Inflammatory macrophage (primary cell): ENCODE results near the gene ZNRF1.
"Not testable (repeated sequence)": the region's sequence is repeated elsewhere in the genome, so short reads cannot be mapped to it uniquely, and the experiment has no call there.

Experiments
- DNase-seq, 2 donors: peaks; one replicate each; pipeline ENCODE4 v3.0.0-alpha.2; 2020 to 2022

The ZNRF1 gene

DNA sequence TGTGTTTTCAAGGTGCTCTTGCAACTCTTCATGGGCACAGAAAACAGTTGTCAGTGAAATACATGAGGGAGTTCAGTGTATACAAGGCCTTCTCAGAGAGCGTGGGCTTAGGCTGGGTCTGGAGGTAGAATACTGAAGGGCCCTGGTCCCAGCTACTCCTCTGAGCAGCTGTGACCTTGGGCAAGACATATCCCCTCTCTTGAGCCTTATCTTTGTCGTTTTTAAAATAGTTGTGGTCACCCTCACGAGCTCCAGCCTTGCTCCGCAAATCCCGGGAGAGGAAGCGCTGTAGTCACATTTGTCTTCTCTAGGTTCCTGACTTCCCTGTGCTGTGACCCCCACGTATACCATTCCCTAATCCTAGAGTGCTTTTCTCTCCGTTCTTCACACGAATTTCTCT is 3.6 kb downstream of the ZNRF1 start:
- peak in 1 of 2 donors; percentile 15 for DNase-seq

DNA sequence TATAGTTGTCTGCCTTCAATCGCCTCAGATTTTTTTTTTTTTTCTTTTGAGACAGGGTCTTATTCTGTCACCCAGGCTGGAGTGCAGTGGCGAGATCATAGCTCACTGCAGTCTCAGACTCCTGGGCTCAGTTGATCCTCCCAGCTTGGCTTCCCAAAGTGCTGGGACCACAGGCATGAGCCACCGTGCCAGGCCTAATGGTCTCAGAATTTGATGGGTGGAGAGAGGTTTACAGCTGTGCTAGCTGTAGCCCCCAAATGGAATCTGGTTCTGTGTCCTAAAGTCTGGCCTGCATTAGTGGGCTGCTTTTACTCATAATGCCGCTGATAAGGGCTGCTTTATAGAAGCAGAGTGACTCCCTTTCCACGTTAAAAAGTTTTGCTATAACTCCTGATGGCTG is 5.1 kb downstream of the ZNRF1 start:
- no peak for DNase-seq

DNA sequence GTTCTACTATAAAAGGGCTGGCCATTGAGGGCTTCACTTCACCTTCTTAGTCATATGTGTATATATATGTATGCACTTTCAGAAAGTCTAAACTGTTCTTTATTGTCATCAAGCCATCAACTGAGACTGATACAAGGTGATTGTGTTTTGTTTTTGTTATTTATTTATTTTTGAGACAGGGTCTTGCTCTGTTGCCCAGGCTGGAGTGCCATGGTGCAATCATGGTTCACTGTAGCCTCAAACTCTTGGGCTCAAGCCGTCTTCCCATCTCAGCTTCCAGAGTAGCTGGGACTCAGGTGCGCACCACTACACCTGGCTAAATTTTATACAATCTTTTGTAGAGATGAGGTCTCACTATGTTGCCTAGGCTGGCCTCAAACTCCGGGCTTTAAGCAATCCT is 5.6 kb downstream of the ZNRF1 start:
- no peak for DNase-seq

DNA sequence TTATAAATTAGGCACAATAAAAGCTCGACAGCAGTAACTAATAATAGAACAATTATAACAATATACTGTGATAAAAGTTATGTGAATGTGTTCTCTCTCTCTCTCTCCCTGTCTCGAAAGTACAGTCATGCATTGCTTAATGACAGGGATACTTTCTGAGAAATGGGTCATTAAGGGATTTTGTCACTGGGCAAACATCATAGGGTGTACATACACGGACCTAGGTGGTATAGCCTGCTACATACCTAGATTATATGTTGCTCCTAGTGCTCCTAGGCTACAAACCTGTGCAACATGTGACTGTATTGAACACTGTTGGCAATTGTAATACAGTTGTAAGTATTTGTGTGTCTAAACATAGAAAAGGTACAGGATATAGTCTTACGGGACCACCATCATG is 6.9 kb downstream of the ZNRF1 start:
- no peak for DNase-seq

DNA sequence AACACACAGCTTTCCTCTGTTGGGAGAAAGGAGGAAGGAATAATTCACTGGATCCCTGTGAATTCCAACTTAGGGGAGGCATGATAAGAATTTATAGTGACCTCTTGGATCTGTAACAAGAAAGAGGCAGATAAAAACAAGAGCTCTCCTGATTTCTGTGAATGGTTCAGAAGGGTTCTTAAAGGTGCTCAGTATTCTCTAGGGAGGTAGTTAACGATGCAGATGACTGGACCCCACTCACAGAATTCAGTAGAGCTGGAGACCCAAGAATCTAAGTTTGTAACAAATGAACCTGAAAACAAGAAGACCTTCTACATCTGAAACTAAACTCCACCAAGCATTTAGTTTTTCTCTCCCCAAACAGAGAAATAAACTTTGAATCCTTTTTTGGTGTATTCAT is 8.6 kb downstream of the ZNRF1 start:
- no peak for DNase-seq

DNA sequence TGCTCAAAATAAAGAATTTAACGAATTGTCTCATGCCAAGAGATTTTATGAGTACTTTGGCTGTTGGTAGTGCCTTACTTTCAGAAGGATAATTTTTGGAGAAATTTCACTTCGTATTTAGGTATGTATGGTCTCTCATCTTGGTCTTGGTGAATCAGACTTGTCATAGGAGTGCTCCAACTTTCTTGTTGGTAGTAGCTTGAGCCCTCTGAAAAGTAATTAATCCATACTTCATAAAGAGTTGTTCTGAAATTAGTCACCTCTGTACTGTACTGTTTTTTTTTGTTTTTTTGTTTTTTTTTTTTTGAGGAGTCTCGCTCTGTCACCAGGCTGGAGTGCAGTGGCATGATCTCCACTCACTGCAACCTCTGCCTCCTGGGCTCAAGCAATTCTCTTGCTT is 11.6 kb downstream of the ZNRF1 start:
- no peak for DNase-seq

DNA sequence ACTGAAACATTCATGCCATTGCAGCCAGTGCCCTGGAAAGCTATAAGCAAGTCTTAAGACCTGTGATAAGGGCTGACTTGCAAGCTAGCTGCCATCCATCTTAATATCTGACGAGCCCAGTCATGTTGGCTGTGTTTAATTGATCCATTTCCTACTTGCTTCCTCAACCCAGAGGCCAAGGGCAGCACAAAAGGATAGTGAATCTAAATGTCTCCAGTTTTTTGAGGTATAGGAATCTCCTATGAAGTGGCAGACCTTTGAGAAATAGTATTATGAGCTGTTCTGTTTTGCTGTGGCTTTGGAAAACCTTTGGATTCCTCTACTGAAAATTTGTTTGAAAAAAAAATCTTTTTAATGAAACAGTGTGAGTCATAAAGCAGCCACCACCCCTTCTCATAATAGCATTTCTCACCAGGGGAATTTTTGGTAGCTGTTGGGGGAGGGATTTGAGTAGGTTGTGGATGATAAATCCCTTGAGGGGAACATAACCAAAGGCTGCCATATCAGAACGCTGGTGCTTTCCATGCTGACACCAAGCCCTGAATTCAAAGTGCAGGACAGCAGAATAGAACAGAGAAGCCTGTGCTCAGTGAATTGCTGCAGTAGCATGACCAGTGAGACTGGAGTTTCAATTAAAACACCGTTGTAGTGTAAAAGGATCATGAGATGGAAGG is 12.9 kb downstream of the ZNRF1 start:
- DNase-seq: peak; percentile 27 to 70

DNA sequence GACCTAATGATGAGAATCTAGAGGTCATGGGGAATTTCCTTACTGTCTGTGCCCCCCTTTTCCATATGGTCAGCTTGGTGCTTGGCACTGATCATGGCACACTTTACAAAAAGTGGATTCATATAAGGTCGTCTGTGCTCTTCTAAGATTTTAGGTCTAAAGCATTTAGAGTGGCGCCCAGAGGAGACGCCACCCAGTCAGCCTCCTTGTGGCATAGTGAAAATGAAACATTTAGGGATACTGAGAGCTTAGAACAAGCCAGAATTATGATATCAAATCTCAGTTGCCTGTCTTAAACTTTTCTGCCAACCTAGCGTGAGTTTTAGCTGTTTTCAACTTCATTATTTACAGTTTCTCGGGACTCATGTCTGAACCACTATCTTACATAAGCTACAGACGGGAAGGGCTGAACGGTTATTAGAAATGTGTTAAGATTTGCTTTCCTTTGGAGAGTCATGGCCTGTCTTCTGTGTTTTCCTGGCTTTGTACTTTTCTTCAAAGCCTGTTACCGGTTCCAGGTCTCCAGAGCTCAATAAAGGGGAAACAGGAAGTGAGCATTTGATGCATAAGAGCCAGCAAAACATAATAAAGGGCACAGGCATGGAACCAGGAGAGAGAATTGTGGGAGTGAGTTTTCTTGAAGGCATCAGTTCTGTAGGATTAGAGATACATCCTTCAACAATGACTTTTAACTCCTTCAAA is 13.7 kb downstream of the ZNRF1 start:
- no peak for DNase-seq

DNA sequence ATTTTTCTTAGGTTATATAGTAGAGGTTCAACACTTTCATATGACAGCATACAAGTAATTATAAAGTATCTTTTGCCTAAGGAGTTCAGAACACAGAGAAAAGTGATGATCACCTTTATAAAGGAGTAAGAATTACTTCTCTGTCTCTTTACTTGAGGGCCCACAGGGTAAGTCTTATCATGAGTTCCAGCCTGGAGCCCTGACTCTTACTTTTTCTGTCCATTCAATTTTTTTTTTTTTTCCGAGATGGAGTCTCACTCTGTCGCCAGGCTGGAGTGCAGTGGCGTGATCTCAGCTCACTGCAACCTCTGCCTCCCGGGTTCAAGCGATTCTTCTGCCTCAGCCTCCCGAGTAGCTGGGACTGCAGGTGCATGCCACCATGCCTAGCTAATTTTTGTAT is 14.3 kb downstream of the ZNRF1 start:
- not testable (repeated sequence) for DNase-seq

DNA sequence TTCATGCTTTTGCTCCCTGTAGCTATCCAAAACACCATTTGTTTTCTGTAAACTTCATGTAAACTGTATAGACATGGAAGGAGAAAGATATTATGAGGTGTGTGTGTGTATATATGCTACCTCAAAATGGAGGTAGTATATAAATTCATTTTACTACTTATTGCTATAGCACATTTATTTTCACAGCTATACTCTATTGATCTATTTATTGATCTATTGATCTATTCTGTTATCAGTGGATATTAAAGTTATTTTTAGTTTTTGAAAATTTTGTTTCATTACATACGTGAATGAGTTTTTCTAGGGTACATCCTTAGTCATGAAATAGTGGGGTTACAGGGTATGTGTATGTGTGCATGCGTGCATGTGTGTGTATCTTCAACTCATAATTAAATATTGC is 15.5 kb downstream of the ZNRF1 start:
- DNase-seq: no peak

DNA sequence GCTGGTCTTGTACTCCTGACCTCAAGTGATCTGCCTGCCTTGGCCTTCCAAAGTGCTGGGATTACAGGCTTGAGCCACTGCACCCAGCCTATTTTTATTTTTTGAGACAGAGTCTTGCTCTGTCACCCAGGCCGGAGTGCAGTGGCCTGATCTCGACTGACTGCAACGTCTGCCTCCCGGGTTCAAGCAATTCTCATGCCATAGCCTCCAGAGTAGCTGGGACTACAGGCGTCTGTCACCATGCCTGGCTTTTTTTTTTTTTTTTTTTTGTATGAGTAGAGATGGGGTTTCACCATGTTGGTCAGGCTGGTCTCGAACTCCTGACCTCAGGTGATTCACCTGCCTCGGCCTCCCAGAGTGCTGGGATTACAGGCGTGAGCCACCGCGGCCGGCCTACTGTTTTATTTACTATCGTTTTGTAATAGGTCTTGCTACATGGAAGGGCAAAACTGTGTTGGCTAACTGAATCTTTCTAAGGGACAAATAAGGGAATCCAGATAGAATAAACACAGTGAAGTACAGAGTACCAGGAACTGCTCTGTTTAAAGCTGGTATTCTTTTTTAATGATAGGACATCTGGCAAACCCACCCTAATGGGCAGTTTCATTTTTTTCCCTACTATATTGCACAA is 17.7 kb downstream of the ZNRF1 start:
- not testable (repeated sequence) for DNase-seq

DNA sequence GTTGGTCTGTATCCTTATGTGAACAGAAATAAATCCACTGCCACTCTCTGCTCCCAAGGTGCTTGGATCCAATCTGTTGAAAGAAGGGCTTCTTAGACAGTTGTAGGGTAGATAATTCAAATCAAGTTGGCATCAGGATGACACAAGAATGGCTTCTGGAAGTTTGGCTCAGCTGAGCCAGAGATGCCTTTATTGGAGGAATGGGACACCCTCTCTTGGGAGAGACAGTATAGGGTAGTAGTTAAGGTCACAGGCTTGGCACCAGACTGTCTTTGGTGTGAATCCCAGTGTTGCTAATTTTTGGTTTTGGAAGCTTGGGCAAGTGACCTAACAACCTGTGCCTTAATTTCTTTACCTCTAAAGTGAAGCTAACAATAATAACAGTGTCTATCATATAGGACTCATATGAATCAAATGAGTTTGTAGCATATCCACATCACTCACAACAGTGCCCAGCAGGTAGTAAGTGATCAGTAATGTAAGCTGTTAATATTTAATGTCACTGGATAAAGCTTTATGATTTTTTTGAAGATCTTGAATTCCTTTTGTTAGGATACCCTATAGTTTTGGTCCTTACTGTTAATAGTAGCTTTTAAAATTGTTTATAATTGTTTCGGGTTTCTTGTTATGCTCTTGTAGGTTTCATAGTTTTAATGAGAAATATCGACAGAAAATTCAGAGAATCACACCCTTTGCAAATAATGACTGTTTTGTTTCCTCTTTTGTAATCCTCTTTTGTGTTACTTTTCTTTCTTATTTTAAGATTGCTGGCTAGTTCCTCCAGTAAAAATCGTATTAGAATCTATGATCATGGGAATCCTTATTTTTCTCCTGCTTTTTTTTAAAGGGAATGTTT is 19.1 kb downstream of the ZNRF1 start:
- DNase-seq: no peak

DNA sequence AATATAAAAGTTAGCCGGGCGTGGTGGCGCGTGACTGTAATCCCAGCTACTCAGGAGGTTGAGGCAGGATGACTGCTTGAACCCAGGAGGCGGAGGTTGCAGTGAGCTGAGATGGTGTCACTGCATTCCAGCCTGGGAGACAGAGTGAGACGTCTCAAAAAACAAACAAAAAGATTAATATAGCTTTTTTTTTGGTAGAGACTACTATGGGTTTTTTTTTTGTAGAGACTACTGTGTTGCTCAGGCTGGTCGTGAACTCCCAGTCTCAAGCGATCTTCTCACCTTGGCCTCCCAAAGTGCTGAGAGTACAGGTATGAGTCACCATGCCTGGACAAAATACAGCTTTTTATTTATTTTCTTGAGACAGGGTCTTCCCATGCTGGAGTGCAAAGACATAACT is 20.2 kb downstream of the ZNRF1 start:
- DNase-seq: no peak

DNA sequence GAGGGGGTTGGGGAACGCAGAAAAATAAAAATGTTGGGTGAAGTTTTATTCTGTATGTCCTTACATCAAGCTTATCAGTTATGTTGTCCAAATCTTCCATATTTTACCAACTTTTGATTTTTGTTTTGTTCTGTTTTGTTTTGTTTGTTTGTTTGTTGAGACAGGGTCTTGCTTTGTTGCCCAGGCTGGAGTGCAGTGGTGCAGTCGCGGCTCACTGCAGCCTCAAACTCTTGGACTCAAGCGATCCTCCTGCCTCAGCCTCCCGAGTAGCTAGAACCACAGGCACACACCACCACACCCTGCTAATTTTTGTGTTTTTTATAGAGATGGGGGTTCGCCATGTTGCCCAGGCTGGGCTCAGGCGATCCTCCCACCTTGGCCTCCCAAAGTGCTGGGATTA is 20.8 kb downstream of the ZNRF1 start:
- no peak for DNase-seq

DNA sequence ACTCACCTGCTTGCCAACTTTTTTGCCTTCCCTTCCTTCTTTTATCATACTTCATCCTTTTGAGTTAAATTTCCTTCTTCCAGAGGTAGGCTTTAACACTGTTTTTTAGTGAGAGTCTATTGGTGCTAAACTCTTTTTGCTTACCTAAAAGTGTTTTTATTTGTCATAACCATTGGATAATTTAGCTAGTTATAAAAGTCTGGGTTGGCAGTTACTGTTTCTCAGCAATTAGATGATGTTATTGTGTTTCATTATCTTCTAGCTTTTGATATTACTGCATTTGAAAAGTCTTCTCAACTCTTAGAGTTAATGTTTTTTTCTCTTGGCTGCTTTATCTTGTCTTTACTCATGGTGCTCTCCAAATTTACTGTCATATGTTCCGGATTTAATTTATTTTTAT is 22.6 kb downstream of the ZNRF1 start:
- DNase-seq: no peak

DNA sequence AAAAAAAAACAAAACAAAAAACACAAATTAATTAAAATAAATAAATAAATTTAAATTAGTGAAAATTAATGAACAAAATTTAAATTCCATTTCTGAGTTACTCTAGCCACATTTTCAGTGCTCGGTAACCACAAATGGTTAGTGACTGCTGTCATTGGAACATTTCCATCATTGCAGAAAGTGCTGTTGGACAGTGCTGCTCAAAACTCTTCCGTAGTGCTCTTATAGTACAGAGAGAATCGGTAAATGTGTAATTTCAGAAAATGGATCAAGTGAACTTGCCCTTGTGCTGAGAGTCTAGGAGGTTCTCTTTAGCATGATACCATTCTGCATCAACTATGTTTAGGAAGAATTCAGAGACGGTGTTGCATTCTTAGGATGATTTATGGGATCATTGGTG is 23.7 kb downstream of the ZNRF1 start:
- DNase-seq: no peak

DNA sequence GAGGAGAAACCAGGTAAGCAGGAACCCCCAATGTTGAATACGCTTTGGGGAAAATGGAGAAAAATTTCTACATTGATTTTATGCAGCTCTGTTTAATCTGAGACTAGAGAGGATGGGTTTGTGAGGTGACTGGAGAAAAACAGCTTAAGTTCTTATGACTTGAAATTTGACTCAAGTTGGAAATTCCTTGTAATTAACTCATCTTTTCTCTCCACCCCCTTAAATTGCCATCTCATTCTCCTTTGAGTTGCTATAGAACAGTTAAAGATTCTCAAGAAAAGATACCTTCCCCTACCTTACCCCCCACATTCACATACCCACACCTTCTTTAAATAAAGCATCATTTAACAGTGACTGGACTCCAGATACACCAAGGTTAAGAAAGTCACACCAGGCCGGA is 24.2 kb downstream of the ZNRF1 start:
- DNase-seq: no peak

DNA sequence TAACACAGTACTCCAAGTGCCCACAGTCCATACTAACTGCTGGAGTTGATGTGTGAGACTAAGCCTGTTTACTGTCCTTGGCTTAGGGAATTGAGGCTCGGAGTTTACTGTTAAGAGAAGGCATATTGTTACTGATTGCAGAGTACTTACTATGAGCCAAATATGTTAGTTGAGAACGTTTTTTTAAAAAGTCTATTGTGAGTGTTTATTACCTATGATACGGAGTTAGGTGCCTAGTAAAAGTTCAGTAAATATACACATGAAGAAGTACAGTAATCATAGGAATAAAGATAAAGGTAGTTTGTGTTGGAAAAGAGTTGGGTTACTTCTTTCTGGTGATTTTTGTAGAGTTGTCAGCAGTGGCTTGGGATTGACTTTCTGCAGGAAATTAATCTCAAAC is 25.4 kb downstream of the ZNRF1 start:
- DNase-seq: no peak

DNA sequence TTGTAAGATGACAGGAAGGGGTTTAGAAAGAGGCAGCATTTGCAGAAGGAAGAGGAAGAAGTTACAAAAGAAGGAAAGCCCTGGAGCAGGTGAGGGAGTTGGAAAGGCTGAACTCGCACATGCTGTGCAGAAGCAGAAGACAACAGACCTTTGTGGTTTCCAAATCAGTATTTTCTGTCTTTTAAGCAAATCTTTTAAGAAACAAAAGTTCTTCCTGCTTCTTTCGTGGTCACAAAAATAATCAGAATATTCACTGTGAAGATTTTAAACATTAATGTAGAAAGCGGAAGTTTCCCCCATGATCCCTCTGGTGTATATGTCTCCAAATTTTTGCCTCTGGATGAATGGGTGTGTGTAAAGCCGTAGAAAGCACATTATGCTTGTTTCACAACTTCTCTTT is 25.8 kb downstream of the ZNRF1 start:
- DNase-seq: peak; percentile 37 to 80

DNA sequence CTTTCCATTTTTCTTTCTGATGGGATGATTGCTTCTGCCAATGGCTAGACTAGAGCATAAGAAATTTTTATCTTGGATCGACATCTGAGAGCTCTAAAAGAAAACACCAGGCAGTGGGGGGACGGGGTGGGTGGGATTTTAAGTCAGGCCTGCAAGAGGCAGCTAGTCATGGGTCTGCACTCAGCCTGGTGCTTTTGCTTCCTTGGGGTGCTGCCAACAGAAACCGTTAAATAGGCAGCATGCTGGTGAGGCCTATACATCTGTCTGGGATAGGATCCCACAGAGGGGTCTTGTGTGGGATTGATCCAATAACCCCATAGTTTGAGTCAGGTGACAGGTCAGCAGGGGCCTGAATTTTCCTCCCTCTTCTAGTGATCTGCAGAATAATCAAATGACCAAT is 26.9 kb downstream of the ZNRF1 start:
- no peak for DNase-seq

DNA sequence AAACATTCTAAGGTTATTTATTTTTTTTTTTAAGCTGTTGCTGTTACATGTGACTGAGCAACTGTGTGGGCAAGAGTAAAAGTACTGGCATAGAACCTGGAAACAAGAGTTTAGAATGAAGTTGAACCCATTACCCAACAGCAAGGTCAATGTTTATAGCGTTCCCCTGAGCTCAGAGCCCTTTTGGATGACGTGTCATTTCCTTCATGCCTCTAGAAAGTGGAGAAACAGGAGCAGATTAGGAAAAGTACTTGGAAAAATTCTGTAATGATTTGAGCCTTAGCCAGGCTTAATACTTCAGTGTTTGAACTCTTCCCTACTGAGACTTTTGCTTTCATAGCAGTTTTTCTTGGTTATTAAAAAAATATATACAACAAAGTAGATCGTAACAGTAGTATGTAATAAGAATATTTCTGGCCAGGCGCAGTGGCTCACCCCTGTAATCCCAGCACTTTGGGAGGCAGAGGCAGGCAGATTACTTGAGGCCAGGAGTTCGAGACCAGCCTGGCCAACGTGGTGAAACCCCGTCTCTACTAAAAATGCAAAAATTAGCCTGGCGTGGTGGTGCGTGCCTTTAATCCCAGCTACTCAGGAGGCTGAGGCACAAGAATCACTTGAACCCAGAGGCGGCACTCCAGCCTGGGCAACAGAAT is 27.5 kb downstream of the ZNRF1 start:
- DNase-seq: not testable (repeated sequence)

DNA sequence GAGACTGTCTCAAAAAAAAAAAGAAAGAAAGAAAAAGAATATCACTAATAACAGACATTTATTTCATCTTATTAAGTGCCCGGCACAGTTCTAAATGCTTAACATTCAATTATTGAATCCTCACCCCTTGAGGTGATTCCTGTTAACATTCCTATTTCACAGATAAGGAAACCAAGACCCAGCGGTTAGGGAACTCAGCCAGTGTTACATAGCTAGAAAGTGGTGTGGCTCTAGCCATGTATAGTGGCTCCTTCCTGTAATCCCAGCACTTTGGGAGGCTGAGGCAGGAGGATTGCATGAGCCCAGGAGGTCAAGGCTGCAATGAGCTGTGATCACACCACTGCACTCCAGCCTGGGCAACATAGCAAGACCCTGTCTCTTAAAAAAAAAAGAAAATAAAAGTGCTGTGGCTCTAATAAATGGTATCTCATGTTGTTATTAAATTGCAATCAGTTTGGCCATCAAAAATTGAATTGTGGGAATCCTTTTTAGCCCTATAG is 28.1 kb downstream of the ZNRF1 start:
- DNase-seq: no peak
